Measurements from ENCODE around the gene MELK.

DNA sequence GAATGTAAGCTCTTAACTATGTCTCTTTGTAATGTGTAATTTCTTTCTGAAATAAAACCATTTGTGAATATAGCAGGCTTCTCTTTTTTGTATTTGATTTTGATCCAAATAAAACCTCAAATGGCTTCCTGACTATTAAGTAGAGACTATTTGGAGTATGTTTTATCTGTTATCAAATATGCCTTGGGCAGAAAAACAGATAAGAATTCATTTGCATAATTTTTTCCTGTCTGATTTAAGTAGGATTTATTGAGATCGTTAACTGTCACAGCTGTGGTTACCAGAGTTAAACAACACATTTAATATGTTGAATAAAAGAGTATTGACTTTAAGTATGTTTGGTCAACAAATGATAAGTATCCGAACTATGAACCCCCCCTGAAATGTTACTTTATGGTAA, 104.9 kb downstream of the MELK start:
- TF ChIP-seq, protein P1, sequence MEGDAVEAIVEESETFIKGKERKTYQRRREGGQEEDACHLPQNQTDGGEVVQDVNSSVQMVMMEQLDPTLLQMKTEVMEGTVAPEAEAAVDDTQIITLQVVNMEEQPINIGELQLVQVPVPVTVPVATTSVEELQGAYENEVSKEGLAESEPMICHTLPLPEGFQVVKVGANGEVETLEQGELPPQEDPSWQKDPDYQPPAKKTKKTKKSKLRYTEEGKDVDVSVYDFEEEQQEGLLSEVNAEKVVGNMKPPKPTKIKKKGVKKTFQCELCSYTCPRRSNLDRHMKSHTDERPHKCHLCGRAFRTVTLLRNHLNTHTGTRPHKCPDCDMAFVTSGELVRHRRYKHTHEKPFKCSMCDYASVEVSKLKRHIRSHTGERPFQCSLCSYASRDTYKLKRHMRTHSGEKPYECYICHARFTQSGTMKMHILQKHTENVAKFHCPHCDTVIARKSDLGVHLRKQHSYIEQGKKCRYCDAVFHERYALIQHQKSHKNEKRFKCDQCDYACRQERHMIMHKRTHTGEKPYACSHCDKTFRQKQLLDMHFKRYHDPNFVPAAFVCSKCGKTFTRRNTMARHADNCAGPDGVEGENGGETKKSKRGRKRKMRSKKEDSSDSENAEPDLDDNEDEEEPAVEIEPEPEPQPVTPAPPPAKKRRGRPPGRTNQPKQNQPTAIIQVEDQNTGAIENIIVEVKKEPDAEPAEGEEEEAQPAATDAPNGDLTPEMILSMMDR (IDR thresholded peaks at IDR 0.05; ENCODE audit: low read depth, low read length) = no peak
- no peak for TF ChIP-seq EZH2phosphoT487 (IDR thresholded peaks at IDR 0.05; ENCODE audit: low read depth)
